HG03066 (cell line): ENCODE data around the gene B3GAT2.
"Not testable (repeated sequence)": the region's sequence is repeated elsewhere in the genome, so short reads cannot be mapped to it uniquely, and the experiment has no call there.

Experiments
- ATAC-seq: cut with Tn5 transposase; IDR thresholded peaks from one replicate; pipeline ENCODE4 v1.9.1; 2021; ENCODE audit warnings: low read depth; ENCODE audit not compliant: unreplicated experiment

B3GAT2 gene, protein sequence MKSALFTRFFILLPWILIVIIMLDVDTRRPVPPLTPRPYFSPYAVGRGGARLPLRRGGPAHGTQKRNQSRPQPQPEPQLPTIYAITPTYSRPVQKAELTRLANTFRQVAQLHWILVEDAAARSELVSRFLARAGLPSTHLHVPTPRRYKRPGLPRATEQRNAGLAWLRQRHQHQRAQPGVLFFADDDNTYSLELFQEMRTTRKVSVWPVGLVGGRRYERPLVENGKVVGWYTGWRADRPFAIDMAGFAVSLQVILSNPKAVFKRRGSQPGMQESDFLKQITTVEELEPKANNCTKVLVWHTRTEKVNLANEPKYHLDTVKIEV

DNA sequence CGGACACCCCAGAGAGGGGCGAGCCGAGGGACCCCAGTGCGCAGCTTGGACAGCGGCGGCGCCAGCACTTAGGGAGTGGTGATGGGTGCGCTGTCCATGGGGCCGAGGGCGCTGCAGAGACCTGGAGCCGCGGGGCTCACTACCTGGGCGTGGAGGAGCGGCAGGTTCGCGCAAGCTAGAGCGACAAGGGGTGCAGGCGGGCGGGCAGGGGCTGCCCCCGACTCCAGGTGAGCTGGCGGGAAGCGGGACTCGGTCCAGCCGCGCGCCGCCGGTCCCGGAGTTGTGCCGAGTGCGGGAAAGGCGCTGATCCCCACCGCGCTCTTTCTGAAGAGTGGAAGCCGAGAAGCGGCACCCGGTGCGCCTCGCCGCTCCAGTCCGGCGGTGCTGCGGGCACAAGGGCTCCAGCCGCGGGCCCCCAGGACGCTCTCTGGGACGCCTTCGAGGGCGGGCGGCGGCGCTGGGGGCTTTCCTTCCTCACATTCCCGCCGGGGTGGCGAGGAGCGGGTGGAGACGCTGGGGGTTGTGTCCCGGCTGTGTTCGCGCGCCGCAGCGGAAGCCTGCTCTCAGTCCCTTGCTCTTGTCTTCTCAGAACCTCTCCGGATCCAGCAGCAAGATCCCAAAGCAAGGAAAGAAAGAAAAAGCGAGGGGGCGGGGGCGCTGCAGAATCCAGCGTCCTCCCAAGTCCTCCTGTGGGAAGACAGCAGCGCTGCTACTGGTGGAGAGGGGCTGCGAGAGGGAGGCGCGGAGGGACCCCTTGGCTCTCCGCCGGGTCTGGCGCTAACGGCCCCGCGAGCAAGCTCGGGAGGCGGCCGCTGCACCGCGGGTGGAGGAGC lies at the start of gene B3GAT2:
TSS of gene B3GAT2 (minus strand) at position 610 of the 833 bp plus-strand sequence. CDS start 631 bp downstream, outside the sequence.
- no peak for ATAC-seq

DNA sequence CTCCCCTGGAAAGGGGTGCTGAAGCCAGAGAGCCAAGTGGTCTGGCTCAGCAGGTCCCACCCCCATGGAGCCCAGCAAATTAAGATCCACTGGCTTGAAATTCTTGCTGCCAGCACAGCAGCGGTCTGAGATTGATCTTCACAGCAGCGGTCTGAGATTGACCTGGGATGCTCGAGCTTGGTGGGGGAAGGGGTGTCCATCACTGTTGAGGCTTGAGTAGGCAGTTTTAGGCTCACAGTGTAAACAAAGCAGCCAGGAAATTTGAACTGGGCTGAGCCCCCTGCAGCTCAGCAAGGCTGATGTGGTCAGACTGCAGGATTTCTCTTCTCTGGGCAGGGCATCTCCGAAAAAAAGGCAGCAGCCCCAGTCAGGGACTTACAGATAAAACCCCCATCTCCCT lies 41.3 kb upstream of the B3GAT2 start:
- ATAC-seq: no peak

DNA sequence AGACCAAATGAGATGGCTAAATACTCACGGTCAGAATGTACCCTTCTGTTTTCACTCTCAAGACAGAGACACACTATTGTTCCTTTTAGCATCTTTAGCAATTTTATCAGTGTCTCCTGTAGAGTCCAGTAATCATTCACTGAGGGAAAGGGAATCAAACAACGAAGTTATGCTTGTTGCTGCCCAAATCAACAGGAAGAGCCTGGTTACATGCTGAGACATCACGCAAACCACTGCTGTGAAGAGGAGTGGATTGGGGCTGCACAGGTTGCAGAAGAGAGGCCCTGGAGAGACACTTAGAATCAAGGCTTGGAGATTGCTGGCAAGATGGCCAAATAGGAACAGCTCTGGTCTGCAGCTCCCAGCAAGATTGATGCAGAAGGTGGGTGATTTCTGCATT lies 40.5 kb upstream of the B3GAT2 start:
- ATAC-seq: no peak

DNA sequence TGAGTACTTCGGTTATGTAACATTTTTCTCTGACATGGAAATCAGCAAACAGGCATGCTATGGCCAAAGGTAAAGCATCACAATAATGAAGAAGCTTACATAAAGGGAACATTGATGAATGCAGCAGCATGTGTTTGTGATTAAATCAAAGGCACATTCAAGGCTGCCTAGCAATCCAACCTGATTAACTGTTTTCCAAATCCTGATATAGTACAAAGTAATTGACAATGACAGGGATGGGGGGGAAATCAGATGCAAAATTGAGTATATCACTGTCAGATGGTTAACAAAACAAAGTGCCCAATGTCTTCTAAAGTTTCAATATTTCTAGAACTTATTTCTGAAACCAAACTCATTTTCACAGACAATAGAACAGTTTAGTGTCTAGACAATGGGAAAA lies 39.2 kb upstream of the B3GAT2 start:
- ATAC-seq: no peak

DNA sequence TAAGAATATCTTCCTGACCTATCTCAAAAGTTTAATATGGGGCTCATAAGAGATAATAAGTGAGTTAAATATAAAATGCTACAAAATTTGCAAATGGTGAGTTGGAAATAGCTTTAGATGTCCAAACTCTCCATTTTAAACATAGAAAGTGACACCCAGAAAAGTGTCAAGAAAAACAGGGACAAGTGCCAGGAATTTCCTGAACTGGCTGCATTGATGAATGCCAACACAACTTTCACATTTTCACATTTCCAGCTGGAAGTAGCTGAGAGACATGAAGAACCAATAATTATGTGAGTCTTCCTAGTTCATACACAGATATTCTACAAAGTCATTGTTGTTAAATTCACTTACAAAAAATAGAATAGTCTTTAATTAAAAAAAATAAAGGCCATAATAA lies 38.6 kb upstream of the B3GAT2 start:
- no peak for ATAC-seq

- no peak for ATAC-seq
These were observed 34.4 kb upstream of the B3GAT2 start for GRCh38 chr6:70991253-70991652.

DNA sequence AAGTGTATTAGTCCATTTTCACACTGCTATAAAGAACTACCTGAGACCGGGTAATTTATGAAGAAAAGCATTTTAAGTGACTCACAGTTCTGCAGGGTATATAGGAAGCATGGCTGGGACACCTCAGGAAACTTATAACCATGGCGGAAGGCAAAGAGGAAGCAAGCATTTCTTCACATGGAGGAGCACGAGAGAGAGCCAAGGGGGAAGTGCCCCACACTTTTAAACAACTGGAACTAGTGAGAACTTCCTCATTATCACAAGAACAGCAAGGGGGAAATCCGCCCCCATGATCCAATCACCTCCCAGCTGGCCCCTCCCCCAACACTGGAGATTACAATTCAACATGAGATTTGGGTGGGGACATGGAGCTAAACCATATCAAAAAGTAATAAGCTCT lies 28.3 kb upstream of the B3GAT2 start:
- ATAC-seq: no peak

DNA sequence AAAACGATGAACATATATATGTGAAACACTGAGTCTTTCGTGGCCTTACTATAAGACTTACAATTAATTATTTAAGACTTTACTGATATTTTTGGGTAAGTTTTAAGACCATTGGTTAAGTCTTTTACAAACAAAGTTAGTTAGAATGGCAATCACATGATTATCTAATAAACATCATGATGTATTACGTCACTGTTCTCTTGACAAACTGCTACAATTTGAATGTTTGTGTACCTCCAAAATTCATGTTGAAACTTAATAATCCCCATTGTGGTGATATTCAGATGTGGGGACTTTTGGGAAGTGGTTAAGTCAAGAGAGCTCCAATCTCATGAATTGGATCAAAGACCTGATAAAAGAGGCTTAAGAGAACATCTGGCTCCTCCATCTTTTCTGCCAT lies 25.9 kb upstream of the B3GAT2 start:
- ATAC-seq: no peak

DNA sequence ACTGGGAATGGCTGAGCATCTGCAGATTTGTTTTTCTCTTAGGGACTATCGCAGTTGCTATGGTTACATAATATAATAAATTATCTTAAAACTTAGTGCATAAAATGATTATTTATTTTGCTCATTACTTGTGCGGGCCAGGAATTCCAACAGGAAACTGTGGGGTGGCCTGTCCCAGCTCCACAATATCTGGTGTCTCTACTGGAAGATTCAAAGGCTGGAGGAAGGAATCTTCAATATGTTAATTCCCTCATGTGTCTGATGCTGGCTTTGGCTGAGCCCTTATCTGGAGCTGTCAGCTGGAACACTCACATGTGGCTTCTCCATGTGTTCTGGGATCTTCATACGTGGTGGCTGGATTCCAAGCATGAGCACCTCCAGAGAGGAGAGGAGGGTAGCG lies 23.9 kb upstream of the B3GAT2 start:
- no peak for ATAC-seq

DNA sequence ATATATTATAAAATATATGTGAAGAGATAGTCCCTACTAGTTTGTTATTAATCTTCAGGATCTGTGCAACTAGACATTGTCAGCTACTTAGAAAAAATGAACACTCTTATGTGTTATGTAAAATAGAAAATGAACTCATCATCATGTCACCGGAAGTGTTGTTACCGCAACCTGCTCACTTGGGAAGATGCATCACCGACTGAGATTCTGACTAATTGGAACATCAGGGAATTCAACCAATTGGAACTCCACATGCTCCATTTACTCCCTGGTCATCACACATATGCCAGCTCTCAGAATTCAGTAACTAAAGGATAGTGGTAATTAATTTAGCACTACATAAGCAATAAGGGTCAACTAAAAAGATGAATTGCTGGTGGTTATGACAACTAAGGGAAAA lies 16.7 kb upstream of the B3GAT2 start:
- ATAC-seq: no peak

- no peak for ATAC-seq
These were observed 10.2 kb upstream of the B3GAT2 start for GRCh38 chr6:70967049-70967448.

DNA sequence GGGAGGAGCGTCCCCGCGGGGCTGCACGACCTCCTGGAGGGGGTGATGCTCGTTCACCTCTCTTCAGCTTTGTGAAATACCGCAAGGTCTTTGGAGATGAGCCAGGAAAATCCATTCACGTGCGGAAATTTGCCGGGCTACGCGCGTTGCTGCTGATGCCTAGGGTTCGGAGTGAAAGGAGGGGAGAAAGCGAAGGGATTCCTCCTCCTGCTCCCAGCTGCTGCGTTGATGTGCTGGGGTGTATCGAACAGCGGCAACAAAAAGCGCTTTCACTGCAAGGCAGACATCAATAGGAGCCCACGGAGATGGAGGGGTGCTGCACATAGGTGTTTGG lies 391 bp upstream of the B3GAT2 start:
- ATAC-seq: no peak

DNA sequence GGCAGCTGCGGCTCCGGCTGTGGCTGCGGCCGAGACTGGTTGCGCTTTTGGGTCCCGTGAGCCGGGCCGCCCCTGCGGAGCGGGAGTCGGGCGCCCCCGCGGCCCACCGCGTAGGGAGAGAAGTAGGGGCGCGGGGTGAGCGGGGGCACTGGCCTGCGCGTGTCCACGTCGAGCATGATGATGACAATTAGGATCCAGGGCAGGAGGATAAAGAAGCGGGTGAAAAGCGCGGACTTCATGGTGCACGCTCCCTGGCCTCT lies 739 bp downstream of the B3GAT2 start:
- ATAC-seq: peak; percentile 10

GRCh38 chr6:70955441-70956190 lies 1.2 kb downstream of the B3GAT2 start:
- ATAC-seq: peak; percentile 87

DNA sequence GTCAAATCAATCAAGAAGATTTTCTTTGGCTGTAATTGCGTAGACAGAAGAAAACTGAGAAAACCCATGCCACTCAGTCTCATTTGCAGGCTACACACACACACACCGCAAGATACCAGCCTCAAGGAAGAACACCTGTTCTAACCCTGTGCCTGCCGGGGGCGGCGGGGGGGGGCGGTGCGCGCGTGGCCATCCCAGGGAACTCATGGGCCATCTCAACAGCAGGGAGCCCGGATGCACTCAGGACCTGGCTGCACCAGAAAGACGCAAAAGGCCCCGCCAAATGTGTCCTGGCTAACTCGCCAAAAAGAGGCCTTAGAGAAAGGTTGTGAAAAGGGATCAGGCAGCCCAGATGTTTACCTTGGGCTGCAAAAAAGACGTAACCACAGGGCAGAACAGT lies 2.1 kb downstream of the B3GAT2 start:
- ATAC-seq: no peak

DNA sequence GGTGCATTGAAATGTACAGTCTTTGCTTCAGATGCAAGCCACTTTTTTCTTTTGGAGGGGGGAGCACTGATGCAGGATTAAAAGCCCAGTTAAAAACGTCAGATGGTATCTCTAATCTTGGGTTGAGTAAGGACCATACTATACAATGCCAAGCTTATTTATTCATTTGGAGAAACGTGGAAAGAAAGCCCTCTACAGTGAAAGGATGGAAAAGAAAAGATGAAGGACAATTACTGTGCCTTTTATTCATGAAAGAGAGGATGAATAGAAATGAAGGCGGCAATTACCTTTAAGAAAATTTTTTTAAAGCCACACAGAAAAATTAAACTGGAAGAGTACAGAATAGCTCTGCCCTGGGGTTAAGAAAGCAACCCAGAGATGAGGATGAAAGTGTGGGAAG lies 2.7 kb downstream of the B3GAT2 start:
- ATAC-seq: no peak

- ATAC-seq: no peak
These were observed 4.2 kb downstream of the B3GAT2 start for GRCh38 chr6:70952608-70953165.

- not testable (repeated sequence) for ATAC-seq
These were observed 12.5 kb downstream of the B3GAT2 start for GRCh38 chr6:70944321-70944720.

- ATAC-seq: no peak
These were observed 23.0 kb downstream of the B3GAT2 start for GRCh38 chr6:70933853-70934252.

GRCh38 chr6:70905742-70906141 lies 51.1 kb downstream of the B3GAT2 start:
- ATAC-seq: no peak

GRCh38 chr6:70903665-70904452 lies 53.0 kb downstream of the B3GAT2 start:
- ATAC-seq: no peak
